GM21576 (cell line): ENCODE measurements around the gene HOXD11.

ENCODE experiments used
- ATAC-seq: cut with Tn5 transposase; IDR thresholded peaks from one replicate; pipeline ENCODE4 v1.9.1; 2021; ENCODE audit warnings: mild to moderate bottlenecking, moderate library complexity; ENCODE audit not compliant: unreplicated experiment

The HOXD11 gene

GRCh38 chr2:176106581-176107539 is at the start of gene HOXD11:
HOXD11 (plus strand) TSS chr2:176107280; CDS start chr2:176107356, 76 bp downstream.
- ATAC-seq, result no peak

DNA sequence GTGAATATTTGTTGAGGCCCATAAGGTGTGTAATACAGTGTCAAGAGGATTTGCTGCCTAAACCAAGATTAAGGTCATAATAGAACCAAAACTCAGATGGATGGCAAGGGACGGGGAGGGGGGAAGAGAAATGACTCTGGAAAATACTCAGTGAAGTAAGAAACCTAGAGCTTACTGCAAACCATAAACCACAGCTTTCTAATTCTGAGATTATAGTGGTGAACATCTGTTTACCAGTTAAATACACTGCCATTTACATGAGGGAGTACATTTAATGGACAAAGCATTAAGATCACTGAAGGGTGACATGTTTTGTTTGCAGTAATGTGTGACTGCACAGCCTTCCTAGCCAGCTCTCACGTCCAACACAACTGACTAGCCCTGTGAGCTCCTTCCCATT is 43.1 kb upstream of the HOXD11 start:
- ATAC-seq, result no peak

- no peak for ATAC-seq
Measured at GRCh38 chr2:176066645-176067588, 40.2 kb upstream of the HOXD11 start.

- no peak for ATAC-seq
Measured at GRCh38 chr2:176067589-176068418, 39.3 kb upstream of the HOXD11 start.

- ATAC-seq, result no peak
Measured at GRCh38 chr2:176068419-176068832, 38.7 kb upstream of the HOXD11 start.

GRCh38 chr2:176071330-176072291 is 35.5 kb upstream of the HOXD11 start:
- ATAC-seq, result no peak

DNA sequence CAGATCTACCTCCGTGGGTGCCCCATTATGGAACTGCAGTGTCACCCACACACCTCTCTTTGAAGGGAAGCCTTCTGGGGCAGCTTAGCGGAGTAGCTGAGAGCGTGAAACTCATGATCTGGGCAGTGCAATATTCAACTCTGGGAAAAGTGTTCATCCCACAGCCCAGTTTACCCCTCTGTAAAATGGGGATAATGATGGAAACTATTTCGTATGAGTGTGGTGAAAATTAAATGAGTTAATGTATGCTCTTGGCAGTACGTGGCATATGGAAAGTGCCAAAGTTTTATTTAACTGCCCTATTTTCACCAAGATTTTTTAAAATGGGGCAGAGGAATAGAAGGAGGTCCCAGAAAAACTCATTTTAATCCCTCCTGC is 34.8 kb upstream of the HOXD11 start:
- ATAC-seq, result no peak

- no peak for ATAC-seq
Measured at GRCh38 chr2:176072951-176073904, 33.9 kb upstream of the HOXD11 start.

DNA sequence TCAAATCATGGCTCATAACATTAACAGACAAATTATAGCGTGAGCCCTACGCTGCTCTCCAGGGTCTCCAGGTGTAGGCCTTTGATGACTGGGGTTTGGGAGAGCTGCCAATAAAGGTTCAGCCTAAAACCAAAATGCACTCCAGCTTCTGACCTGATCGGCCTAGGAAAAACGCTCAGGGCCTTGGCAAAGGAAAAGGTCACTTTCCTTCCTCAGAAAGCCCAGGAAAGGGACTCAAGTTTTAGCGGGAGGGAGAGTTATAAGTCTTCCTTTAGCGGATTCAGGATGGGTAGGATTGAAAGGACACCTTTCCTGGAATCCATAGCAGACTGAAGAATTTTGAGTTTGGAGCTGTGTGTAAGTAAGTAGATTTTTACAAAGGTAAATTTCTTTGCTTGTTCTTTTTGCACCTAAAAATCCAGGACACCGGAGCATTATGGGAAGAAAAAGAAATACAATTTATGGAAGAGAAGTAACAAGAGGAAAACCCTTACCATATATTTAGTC is 32.1 kb upstream of the HOXD11 start:
- no peak for ATAC-seq

- ATAC-seq, result no peak
Measured at GRCh38 chr2:176075481-176075880, 31.6 kb upstream of the HOXD11 start.

GRCh38 chr2:176076063-176076462 is 31.0 kb upstream of the HOXD11 start:
- no peak for ATAC-seq

- no peak for ATAC-seq
Measured at GRCh38 chr2:176076796-176077195, 30.3 kb upstream of the HOXD11 start.

GRCh38 chr2:176078541-176079284 is 28.4 kb upstream of the HOXD11 start:
- no peak for ATAC-seq

DNA sequence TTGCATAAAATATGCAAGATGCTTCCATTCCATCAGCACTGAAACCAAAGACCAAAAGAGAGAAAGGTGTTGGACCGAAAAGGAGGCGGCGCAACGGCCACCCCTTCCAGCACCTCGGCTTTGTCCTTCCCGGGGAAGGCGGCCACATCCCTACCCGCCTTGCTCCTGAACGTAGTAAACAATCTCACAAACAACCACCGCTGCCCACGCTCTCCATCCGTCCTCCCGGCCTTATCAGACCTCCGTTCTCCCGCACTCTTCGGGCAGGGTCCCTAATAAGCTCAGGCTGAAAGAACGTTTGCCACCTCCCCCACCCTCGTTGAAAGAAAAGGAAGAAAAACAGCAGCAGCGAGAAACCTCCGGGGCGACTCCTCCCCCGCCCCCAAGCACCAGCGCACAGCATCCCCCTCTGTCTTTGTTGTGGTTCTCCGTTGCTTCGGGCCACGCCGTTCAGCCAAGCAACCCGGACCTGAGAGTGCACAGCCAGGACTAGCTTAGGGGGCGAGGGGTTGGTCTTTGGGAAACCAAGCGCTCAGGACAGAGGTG is 27.7 kb upstream of the HOXD11 start:
- ATAC-seq, result no peak

- ATAC-seq, result no peak
Measured at GRCh38 chr2:176079831-176080539, 27.1 kb upstream of the HOXD11 start.

GRCh38 chr2:176080540-176081375 is 26.3 kb upstream of the HOXD11 start:
- no peak for ATAC-seq
